PC-3 (cell line): ENCODE results near the gene MYO1A.

Source experiments
- EZH2 ChIP-seq: fragments of 300-600 bp; sonication (generic); IDR thresholded peaks from one replicate; pipeline ENCODE4 v1.6.1; 2017; ENCODE audit warnings: antibody characterized with exemption, mild to moderate bottlenecking, low read length; ENCODE audit not compliant: unreplicated experiment
- EZH2phosphoT487 ChIP-seq: fragments of 300-600 bp; sonication (generic); IDR thresholded peaks from 2 replicates; pipeline ENCODE4 v1.6.1; 2018; ENCODE audit warnings: mild to moderate bottlenecking, antibody characterized with exemption, low read length, borderline replicate concordance
- TF ChIP-seq, protein P1 (sequence below): fragments of 300-600 bp; sonication (generic); conservative IDR thresholded peaks from 2 replicates; pipeline ENCODE4 v1.5.1; 2017; ENCODE audit warnings: antibody characterized with exemption, low read depth, mild to moderate bottlenecking, low read length

GRCh38 chr12:57092529-57092862, 42.6 kb upstream of the MYO1A start:
- TF ChIP-seq, protein P1, sequence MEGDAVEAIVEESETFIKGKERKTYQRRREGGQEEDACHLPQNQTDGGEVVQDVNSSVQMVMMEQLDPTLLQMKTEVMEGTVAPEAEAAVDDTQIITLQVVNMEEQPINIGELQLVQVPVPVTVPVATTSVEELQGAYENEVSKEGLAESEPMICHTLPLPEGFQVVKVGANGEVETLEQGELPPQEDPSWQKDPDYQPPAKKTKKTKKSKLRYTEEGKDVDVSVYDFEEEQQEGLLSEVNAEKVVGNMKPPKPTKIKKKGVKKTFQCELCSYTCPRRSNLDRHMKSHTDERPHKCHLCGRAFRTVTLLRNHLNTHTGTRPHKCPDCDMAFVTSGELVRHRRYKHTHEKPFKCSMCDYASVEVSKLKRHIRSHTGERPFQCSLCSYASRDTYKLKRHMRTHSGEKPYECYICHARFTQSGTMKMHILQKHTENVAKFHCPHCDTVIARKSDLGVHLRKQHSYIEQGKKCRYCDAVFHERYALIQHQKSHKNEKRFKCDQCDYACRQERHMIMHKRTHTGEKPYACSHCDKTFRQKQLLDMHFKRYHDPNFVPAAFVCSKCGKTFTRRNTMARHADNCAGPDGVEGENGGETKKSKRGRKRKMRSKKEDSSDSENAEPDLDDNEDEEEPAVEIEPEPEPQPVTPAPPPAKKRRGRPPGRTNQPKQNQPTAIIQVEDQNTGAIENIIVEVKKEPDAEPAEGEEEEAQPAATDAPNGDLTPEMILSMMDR, result no peak
- TF ChIP-seq EZH2, result no peak
- no peak for TF ChIP-seq EZH2phosphoT487
